Retinal pigment epithelial cell (primary cell): ENCODE measurements around the gene SPG21.

Source experiments
- DNase-seq: peaks from one replicate; pipeline ENCODE4 v3.0.0-alpha.2; 2010; ENCODE audit warnings: low read depth
- H3K4me3 ChIP-seq: 2 replicates; pipeline ENCODE4 v1.5.1; 2011; ENCODE audit warnings: mild to moderate bottlenecking, low read length, control low read depth, moderate library complexity
- TF ChIP-seq, protein P1 (sequence below): conservative IDR thresholded peaks from 2 replicates; pipeline ENCODE4 v1.5.1; 2011; ENCODE audit warnings: low read depth, low read length, control low read depth, inconsistent platforms

SPG21 gene

GRCh38 chr15:64930019-64930652 is 59.6 kb downstream of the SPG21 start:
- no peak for DNase-seq
- TF ChIP-seq, protein P1, sequence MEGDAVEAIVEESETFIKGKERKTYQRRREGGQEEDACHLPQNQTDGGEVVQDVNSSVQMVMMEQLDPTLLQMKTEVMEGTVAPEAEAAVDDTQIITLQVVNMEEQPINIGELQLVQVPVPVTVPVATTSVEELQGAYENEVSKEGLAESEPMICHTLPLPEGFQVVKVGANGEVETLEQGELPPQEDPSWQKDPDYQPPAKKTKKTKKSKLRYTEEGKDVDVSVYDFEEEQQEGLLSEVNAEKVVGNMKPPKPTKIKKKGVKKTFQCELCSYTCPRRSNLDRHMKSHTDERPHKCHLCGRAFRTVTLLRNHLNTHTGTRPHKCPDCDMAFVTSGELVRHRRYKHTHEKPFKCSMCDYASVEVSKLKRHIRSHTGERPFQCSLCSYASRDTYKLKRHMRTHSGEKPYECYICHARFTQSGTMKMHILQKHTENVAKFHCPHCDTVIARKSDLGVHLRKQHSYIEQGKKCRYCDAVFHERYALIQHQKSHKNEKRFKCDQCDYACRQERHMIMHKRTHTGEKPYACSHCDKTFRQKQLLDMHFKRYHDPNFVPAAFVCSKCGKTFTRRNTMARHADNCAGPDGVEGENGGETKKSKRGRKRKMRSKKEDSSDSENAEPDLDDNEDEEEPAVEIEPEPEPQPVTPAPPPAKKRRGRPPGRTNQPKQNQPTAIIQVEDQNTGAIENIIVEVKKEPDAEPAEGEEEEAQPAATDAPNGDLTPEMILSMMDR, result no peak
- H3K4me3 ChIP-seq, result no peak overlapping the region

- TF ChIP-seq, protein P1, result no peak
- no peak overlapping the region for H3K4me3 ChIP-seq
- no peak for DNase-seq
Measured at GRCh38 chr15:64928626-64929220, 61.0 kb downstream of the SPG21 start.

GRCh38 chr15:64926661-64927060 is 63.1 kb downstream of the SPG21 start:
- no peak overlapping the region for H3K4me3 ChIP-seq
- DNase-seq, result no peak
- TF ChIP-seq, protein P1, result no peak

GRCh38 chr15:64925335-64926330 is 64.1 kb downstream of the SPG21 start:
- TF ChIP-seq, protein P1, result no peak
- H3K4me3 ChIP-seq, result no peak overlapping the region
- DNase-seq, result no peak

GRCh38 chr15:64923546-64923945 is 66.2 kb downstream of the SPG21 start:
- H3K4me3 ChIP-seq, result no peak overlapping the region
- TF ChIP-seq, protein P1, result no peak
- DNase-seq, result no peak

DNA sequence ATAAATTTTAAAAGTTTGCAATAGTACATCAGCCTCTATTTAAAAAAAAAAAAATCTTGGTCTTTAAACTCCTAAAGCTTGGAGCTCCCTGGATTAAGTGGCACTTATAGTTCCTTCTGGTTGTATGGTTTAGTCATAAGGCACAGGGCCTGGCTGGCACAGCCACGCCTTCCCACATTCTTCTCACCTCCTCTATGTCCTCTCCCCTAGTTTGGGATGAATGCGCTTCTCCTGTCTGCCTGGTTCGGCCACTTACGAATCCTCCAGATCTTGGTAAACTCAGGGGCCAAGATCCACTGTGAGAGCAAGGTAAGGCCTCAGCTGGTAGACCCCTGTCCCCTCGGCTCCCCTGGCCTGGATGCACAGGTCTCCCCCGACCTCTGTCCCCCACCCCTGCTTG is 68.0 kb downstream of the SPG21 start:
- TF ChIP-seq, protein P1, result no peak
- H3K4me3 ChIP-seq, result no peak overlapping the region
- DNase-seq, result no peak
